Measurements from ENCODE around the gene PRKCH.

Gene PRKCH

GRCh38 chr14:61498303-61498702 lies 176.9 kb downstream of the PRKCH start:
- no peak for DNase-seq

- DNase-seq = no peak
Measured at GRCh38 chr14:61498811-61499210, 177.4 kb downstream of the PRKCH start.

- DNase-seq = no peak
Measured at GRCh38 chr14:61499991-61500390, 178.6 kb downstream of the PRKCH start.

GRCh38 chr14:61501714-61502458 lies 180.5 kb downstream of the PRKCH start:
- DNase-seq = no peak

- DNase-seq = no peak
Measured at GRCh38 chr14:61502459-61503093, 181.2 kb downstream of the PRKCH start.

- no peak for DNase-seq
Measured at GRCh38 chr14:61503167-61503801, 181.9 kb downstream of the PRKCH start.

GRCh38 chr14:61504901-61505300 lies 183.5 kb downstream of the PRKCH start:
- no peak for DNase-seq

GRCh38 chr14:61505815-61506809 lies 184.7 kb downstream of the PRKCH start:
- no peak for DNase-seq

- no peak for DNase-seq
Measured at GRCh38 chr14:61508526-61508925, 187.1 kb downstream of the PRKCH start.

- DNase-seq = no peak
Measured at GRCh38 chr14:61510736-61511557, 189.6 kb downstream of the PRKCH start.

GRCh38 chr14:61511558-61511948 lies 190.2 kb downstream of the PRKCH start:
- DNase-seq = no peak

GRCh38 chr14:61512026-61512834 lies 190.9 kb downstream of the PRKCH start:
- no peak for DNase-seq

GRCh38 chr14:61513986-61514830 lies 192.8 kb downstream of the PRKCH start:
- no peak for DNase-seq

GRCh38 chr14:61514927-61515326 lies 193.5 kb downstream of the PRKCH start:
- DNase-seq = no peak

GRCh38 chr14:61515436-61516117 lies 194.2 kb downstream of the PRKCH start:
- DNase-seq = no peak

GRCh38 chr14:61516118-61516743 lies 194.9 kb downstream of the PRKCH start:
- no peak for DNase-seq

GRCh38 chr14:61516964-61517653 lies 195.7 kb downstream of the PRKCH start:
- DNase-seq = no peak

GRCh38 chr14:61517911-61518384 lies 196.6 kb downstream of the PRKCH start:
- DNase-seq = no peak
